Natural killer cell (primary cell): ENCODE results near the gene C12orf75. TPM values are rescaled to one million over a fixed set of nuclear protein-coding genes. Genes with fewer than 3 reads are reported as not detected.

Experiments used
- ATAC-seq, 3 donors: fragments of 150-1000 bp in 2 of 3; fragments of 200-7000 bp in 1 of 3; cut with Tn5 transposase; 1 replicate in 1 of 3; 2 replicates in 2 of 3; pipeline ENCODE4 v1.10.0; 2021; ENCODE audit warnings: mild to moderate bottlenecking in 2 of 3, moderate library complexity in 2 of 3
- DNase-seq, 2 donors: peaks; one replicate each; pipeline versions ENCODE4 v3.0.0 to v3.0.0-alpha.2; 2013 to 2021; ENCODE audit warnings: mixed read lengths in 1 of 2
- H3K27ac ChIP-seq: one replicate; pipeline ENCODE4 v1.5.1; 2013; ENCODE audit warnings: mild to moderate bottlenecking, low read length
- H3K27me3 ChIP-seq: one replicate; pipeline ENCODE4 v1.6.1; 2013; ENCODE audit warnings: low read length; ENCODE audit not compliant: control insufficient read depth, insufficient read depth
- H3K36me3 ChIP-seq: one replicate; pipeline ENCODE4 v1.6.1; 2013; ENCODE audit warnings: low read length; ENCODE audit not compliant: control insufficient read depth, insufficient read depth
- H3K4me1 ChIP-seq: one replicate; pipeline ENCODE4 v1.6.1; 2013; ENCODE audit warnings: low read length; ENCODE audit not compliant: control insufficient read depth, insufficient read depth
- H3K4me3 ChIP-seq: one replicate; pipeline ENCODE4 v1.5.1; 2013; ENCODE audit warnings: low read length
- H3K9me3 ChIP-seq: one replicate; pipeline ENCODE4 v1.6.1; 2013; ENCODE audit warnings: low read length; ENCODE audit not compliant: control insufficient read depth, insufficient read depth
- H3K27ac Mint-ChIP-seq, 2 donors: one replicate each; pipeline ENCODE4 v1.8.0; 2022; ENCODE audit warnings: mild to moderate bottlenecking in 2 of 2, mixed read lengths in 2 of 2, moderate library complexity in 1 of 2
- H3K27me3 Mint-ChIP-seq, 2 donors: one replicate each; pipeline ENCODE4 v1.8.0; 2022; ENCODE audit warnings: low read depth in 2 of 2, mixed read lengths in 2 of 2
- H3K36me3 Mint-ChIP-seq: one replicate; pipeline ENCODE4 v1.8.0; 2022; ENCODE audit warnings: mixed read lengths
- H3K4me1 Mint-ChIP-seq, 2 donors: one replicate each; pipeline ENCODE4 v1.8.0; 2022; ENCODE audit warnings: mixed read lengths in 2 of 2
- H3K4me3 Mint-ChIP-seq: one replicate; pipeline ENCODE4 v1.8.0; 2022; ENCODE audit warnings: mild to moderate bottlenecking, moderate library complexity, mixed read lengths
- H3K9me3 Mint-ChIP-seq, 2 donors: one replicate each; pipeline ENCODE4 v1.8.0; 2022; ENCODE audit warnings: mixed read lengths in 2 of 2
- CTCF ChIP-seq: fragments of 200-600 bp; IDR thresholded peaks from one replicate; pipeline ENCODE4 v1.8.0; 2022; ENCODE audit warnings: antibody characterized with exemption
- WGBS: methylation state at CpG from one replicate; pipeline ENCODE4 v1.1.7; 2013; ENCODE audit warnings: missing lambda C conversion rate; ENCODE audit not compliant: insufficient coverage; 5-methylcytosine and 5-hydroxymethylcytosine counted together
- intact Hi-C: fragments of 100-400 bp; cut with micrococcal nuclease; formaldehyde crosslinking; loops from one replicate; pipeline ENCODE4 v1.14.2; 2022
- total RNA-seq, 4 donors: library from RNA; stranded (reverse); fragments of 120-200 nt in 1 of 4; gene quantifications; one replicate each; pipeline versions ENCODE4 v1.2.3 to v1.2.4, GENCODE V29; 2013 to 2022

Gene C12orf75
- total RNA-seq, 3 donors from 2014 or later (not counting 1 experiment from before 2014, with no cell fraction given), result 121 to 131 (median 128) TPM

GRCh38 chr12:105399428-105400081 is 69.1 kb downstream of the C12orf75 start:
- Histone ChIP-seq H3K9me3 (no peaks in the 10 kb centered on the region), H3K36me3 (no peaks in the 10 kb centered on the region), H3K4me3 (no peak overlapping the region), H3K27me3 (no peaks in the 10 kb centered on the region), H3K4me1 (no peaks in the 10 kb centered on the region), H3K27ac (no peak overlapping the region)
- peaks cover 0 to 4% of the 10 kb centered on the region in 2 donors for H3K9me3 Mint-ChIP-seq
- no peaks in the 10 kb centered on the region for H3K27me3 Mint-ChIP-seq
- 91% methylated on average over 7 of the region's 7 CpGs for WGBS
- ATAC-seq (no peak), DNase-seq (no peak)
- intact Hi-C loops, result no loop called here
- TF ChIP-seq CTCF, result no peak
- H3K36me3 Mint-ChIP-seq, result peaks cover 12% of the 10 kb centered on the region
- no peak overlapping the region for H3K27ac Mint-ChIP-seq
- peaks cover 0 to 10% of the 10 kb centered on the region in 2 donors for H3K4me1 Mint-ChIP-seq
- H3K4me3 Mint-ChIP-seq, result no peak overlapping the region

GRCh38 chr12:105400227-105400626 is 69.7 kb downstream of the C12orf75 start:
- H3K27me3 ChIP-seq, result no peaks in the 10 kb centered on the region
- H3K9me3 ChIP-seq, result no peaks in the 10 kb centered on the region
- H3K27me3 Mint-ChIP-seq, result no peaks in the 10 kb centered on the region
- peaks cover 12% of the 10 kb centered on the region for H3K36me3 Mint-ChIP-seq
- H3K4me3 ChIP-seq, result no peak overlapping the region
- 100% methylated on average over 1 of the region's 4 CpGs for WGBS
- no peaks in the 10 kb centered on the region for H3K4me1 ChIP-seq
- no peak overlapping the region for H3K4me3 Mint-ChIP-seq
- ATAC-seq, result no peak
- intact Hi-C loops, result no loop called here
- peaks cover 0 to 10% of the 10 kb centered on the region in 2 donors for H3K4me1 Mint-ChIP-seq
- no peaks in the 10 kb centered on the region for H3K36me3 ChIP-seq
- H3K27ac Mint-ChIP-seq, result no peak overlapping the region
- H3K27ac ChIP-seq, result no peak overlapping the region
- DNase-seq, result no peak
- peaks cover 0 to 4% of the 10 kb centered on the region in 2 donors for H3K9me3 Mint-ChIP-seq
- no peak for TF ChIP-seq CTCF

GRCh38 chr12:105401198-105401597 is 70.7 kb downstream of the C12orf75 start:
- H3K36me3 ChIP-seq, result no peaks in the 10 kb centered on the region
- Mint-ChIP-seq H3K4me3 (no peak overlapping the region), H3K36me3 (peaks cover 12% of the 10 kb centered on the region), H3K4me1 (peaks cover 0 to 10% of the 10 kb centered on the region in 2 donors), H3K27me3 (no peaks in the 10 kb centered on the region), H3K9me3 (peaks cover 0 to 4% of the 10 kb centered on the region in 2 donors), H3K27ac (no peak overlapping the region)
- 98% methylated on average over 4 of the region's 4 CpGs for WGBS
- no peak for ATAC-seq
- no peaks in the 10 kb centered on the region for H3K27me3 ChIP-seq
- intact Hi-C loops, result no loop called here
- no peak for DNase-seq
- no peak overlapping the region for H3K4me3 ChIP-seq
- no peak for TF ChIP-seq CTCF
- H3K4me1 ChIP-seq, result no peaks in the 10 kb centered on the region
- no peaks in the 10 kb centered on the region for H3K9me3 ChIP-seq
- no peak overlapping the region for H3K27ac ChIP-seq

- H3K4me3 ChIP-seq, result no peak overlapping the region
- ATAC-seq, result no peak
- H3K4me3 Mint-ChIP-seq, result no peak overlapping the region
Observed at GRCh38 chr12:105402366-105402765, 71.9 kb downstream of the C12orf75 start.

More at GRCh38 chr12:105402366-105402765, 71.9 kb downstream of the C12orf75 start:
- Histone ChIP-seq H3K36me3 (no peaks in the 10 kb centered on the region), H3K9me3 (no peaks in the 10 kb centered on the region), H3K27ac (no peak overlapping the region), H3K4me1 (no peaks in the 10 kb centered on the region), H3K27me3 (no peaks in the 10 kb centered on the region)
- no peak for DNase-seq
- H3K27me3 Mint-ChIP-seq, result no peaks in the 10 kb centered on the region
- peaks cover 0 to 10% of the 10 kb centered on the region in 2 donors for H3K4me1 Mint-ChIP-seq
- TF ChIP-seq CTCF, result no peak
- WGBS, result 97% methylated on average over 5 of the region's 5 CpGs
- H3K27ac Mint-ChIP-seq, result no peak overlapping the region
- peaks cover 12% of the 10 kb centered on the region for H3K36me3 Mint-ChIP-seq
- intact Hi-C loops, result no loop called here
- peaks cover 0 to 4% of the 10 kb centered on the region in 2 donors for H3K9me3 Mint-ChIP-seq
